ENCODE data around the gene ZNF407.

DNA sequence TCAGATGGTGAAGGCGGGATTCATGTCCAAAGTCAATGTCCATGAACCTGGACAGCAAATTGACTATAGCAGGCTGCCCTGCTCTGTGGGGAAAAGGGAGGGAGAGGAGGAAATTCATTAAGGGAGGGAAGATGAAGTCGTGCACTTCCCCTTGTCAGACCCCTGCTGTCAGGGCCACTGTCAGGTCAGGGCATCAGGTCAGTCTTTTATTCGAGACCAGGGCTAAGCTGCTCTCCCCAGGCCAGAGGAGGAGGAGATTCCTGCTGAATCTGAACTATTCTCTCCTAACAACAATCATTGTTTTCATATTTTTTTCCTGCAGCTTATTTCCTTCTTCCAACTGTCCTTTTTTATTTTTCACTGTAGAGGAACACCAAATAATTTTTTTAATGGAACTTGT, 46.2 kb upstream of the ZNF407 start:
- TF ChIP-seq EZH2phosphoT487 (IDR thresholded peaks at IDR 0.05; ENCODE audit: low read length) = no peak
- TF ChIP-seq, protein P1, sequence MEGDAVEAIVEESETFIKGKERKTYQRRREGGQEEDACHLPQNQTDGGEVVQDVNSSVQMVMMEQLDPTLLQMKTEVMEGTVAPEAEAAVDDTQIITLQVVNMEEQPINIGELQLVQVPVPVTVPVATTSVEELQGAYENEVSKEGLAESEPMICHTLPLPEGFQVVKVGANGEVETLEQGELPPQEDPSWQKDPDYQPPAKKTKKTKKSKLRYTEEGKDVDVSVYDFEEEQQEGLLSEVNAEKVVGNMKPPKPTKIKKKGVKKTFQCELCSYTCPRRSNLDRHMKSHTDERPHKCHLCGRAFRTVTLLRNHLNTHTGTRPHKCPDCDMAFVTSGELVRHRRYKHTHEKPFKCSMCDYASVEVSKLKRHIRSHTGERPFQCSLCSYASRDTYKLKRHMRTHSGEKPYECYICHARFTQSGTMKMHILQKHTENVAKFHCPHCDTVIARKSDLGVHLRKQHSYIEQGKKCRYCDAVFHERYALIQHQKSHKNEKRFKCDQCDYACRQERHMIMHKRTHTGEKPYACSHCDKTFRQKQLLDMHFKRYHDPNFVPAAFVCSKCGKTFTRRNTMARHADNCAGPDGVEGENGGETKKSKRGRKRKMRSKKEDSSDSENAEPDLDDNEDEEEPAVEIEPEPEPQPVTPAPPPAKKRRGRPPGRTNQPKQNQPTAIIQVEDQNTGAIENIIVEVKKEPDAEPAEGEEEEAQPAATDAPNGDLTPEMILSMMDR (IDR thresholded peaks at IDR 0.05; ENCODE audit: low read length) = no peak

Data from MM.1S (cell line).